Right lobe of liver (tissue), 6 donors: ENCODE results near the gene BEND4. TPM values are rescaled to one million over a fixed set of nuclear protein-coding genes. Genes with fewer than 3 reads are reported as not detected.
A peak's percentile ranks its signal among the peaks of the same experiment; 100 is the strongest.
"Not testable (repeated sequence)": the region's sequence is repeated elsewhere in the genome, so short reads cannot be mapped to it uniquely, and the experiment has no call there.

Experiments used
- ATAC-seq, 4 donors: fragments of 200-7000 bp; cut with Tn5 transposase; one replicate each; pipeline ENCODE4 v1.9.1; 2020; ENCODE audit warnings: mild to moderate bottlenecking in 4 of 4, moderate library complexity in 4 of 4
- DNase-seq, 3 donors: peaks; one replicate each; pipeline ENCODE4 v3.0.0-alpha.2; 2020
- H3K27ac ChIP-seq, 3 donors: fragments of 200-600 bp; one replicate each; pipeline ENCODE4 v1.8.0; 2022
- H3K27me3 ChIP-seq, 2 donors: fragments of 200-600 bp; one replicate each; pipeline ENCODE4 v1.8.0; 2022
- H3K36me3 ChIP-seq, 4 donors: fragments of 200-600 bp; sonication (generic) in 1 of 4; one replicate each; pipeline versions ENCODE4 v1.5.1 to v1.8.0; 2017 to 2022; ENCODE audit warnings: control low read depth in 1 of 4
- H3K4me1 ChIP-seq, 4 donors: fragments of 200-600 bp; sonication (generic) in 1 of 4; one replicate each; pipeline versions ENCODE4 v1.5.1 to v1.8.0; 2017 to 2022; ENCODE audit warnings: control low read depth in 1 of 4
- H3K4me3 ChIP-seq, 3 donors: fragments of 200-600 bp; one replicate each; pipeline ENCODE4 v1.8.0; 2022
- H3K9me3 ChIP-seq, 4 donors: fragments of 200-600 bp; sonication (generic) in 1 of 4; one replicate each; pipeline versions ENCODE4 v1.5.1 to v1.8.0; 2017 to 2022; ENCODE audit warnings: control low read depth in 1 of 4
- POLR2A ChIP-seq: fragments of 450-650 bp; IDR thresholded peaks from one replicate; pipeline ENCODE4 v1.6.1; 2017; ENCODE audit warnings: antibody characterized with exemption, mild to moderate bottlenecking
- WGBS: methylation state at CpG from one replicate; pipeline ENCODE4 v1.1.6; 2018; ENCODE audit warnings: low coverage, low lambda C conversion rate; ENCODE audit not compliant: insufficient coverage; ENCODE audit errors: missing lambda C conversion rate; 5-methylcytosine and 5-hydroxymethylcytosine counted together
- intact Hi-C, 2 donors: fragments of 100-400 bp; cut with DNase I; formaldehyde crosslinking; loops; one replicate each; pipeline versions ENCODE4 v1.11.2 to v1.14.1; 2022
- total RNA-seq, 6 experiments: library from RNA; depleted of rRNA in 2 of 6; stranded (reverse); fragments of >200 nt in 2 of 6; fragmentation: NEBNext Ultra II Directional in 3 of 6; extraction: Animal tissue kit (Norgen Biotek cat#: 25700) in 3 of 6; gene quantifications; one replicate each; pipeline versions ENCODE4 v1.1.0 to v1.2.4, GENCODE V29; 2016 to 2023
- TF ChIP-seq, protein P1 (sequence below), 4 donors: fragments of 200-600 bp in 3 of 4; fragments of 450-650 bp in 1 of 4; IDR thresholded peaks; one replicate each; pipeline versions ENCODE4 v1.5.1 to v1.8.0; 2016 to 2022; ENCODE audit warnings: antibody characterized with exemption in 4 of 4, mild to moderate bottlenecking in 2 of 4
- donor health status: DM: no; HTN: yes; CAD: no.
- donor health status: DM: no; HTN: no; CAD: no.
- donor health status: DM: no; HTN: no; CAD: no.
- donor health status: DM: no; HTN: yes; CAD: no.
- donor health status: DM: no; HTN: yes; CAD: no.

Gene BEND4
- total RNA-seq, 6 experiments from 2014 or later = 0.04 to 0.31 (median 0.13) TPM

DNA sequence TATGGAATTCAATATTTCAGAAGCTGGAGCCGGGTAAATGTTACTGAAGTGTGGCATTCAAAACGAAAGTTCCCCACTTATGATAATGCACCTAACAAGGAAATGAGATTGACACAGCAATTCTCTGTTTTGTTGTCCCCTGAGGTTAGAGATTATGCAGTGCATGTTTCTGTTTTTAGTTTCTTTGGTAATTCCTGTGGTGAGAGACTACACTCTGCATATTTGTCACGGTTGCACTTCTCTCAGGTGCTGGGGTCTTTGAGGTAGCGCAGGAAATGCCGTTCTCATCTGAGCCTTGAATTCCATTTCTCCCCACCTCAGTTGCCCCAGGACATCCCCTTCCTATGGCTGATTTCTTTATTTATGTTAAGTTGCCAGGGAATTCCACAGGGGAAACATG, 15.3 kb upstream of the BEND4 start:
- no peak for TF ChIP-seq POLR2A
- TF ChIP-seq, protein P1, sequence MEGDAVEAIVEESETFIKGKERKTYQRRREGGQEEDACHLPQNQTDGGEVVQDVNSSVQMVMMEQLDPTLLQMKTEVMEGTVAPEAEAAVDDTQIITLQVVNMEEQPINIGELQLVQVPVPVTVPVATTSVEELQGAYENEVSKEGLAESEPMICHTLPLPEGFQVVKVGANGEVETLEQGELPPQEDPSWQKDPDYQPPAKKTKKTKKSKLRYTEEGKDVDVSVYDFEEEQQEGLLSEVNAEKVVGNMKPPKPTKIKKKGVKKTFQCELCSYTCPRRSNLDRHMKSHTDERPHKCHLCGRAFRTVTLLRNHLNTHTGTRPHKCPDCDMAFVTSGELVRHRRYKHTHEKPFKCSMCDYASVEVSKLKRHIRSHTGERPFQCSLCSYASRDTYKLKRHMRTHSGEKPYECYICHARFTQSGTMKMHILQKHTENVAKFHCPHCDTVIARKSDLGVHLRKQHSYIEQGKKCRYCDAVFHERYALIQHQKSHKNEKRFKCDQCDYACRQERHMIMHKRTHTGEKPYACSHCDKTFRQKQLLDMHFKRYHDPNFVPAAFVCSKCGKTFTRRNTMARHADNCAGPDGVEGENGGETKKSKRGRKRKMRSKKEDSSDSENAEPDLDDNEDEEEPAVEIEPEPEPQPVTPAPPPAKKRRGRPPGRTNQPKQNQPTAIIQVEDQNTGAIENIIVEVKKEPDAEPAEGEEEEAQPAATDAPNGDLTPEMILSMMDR (IDR thresholded peaks at IDR 0.05) = no peak

DNA sequence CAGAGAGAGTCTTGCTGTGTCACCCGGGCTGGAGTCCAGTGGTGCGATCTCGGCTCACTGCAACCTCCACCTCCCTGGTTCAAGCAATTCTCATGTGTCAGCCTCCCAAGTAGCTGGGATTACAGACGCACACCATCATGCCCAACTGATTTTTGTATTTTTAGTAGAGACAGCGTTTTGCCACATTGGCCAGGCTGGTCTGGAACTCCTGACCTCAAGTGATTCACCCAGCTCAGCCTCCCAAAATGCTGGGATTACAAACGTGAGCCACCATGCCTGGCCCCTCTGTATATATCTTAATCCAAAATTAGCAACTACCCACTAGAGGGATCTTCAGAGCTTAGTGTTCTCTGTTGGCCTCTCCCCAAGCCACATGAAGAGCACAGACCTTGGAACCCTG, 13.7 kb upstream of the BEND4 start:
- H3K4me3 ChIP-seq, H3K27me3 ChIP-seq, H3K27ac ChIP-seq, H3K4me1 ChIP-seq, DNase-seq, intact Hi-C loops, H3K36me3 ChIP-seq, H3K9me3 ChIP-seq, ATAC-seq: not testable (repeated sequence)
- WGBS = 77% methylated on average over 6 of the region's 6 CpGs

More for the DNA sequence above, 15.3 kb upstream of the BEND4 start:
- intact Hi-C loops = no loop called here
- H3K27ac ChIP-seq = no peak overlapping the region
- no peaks in the 10 kb centered on the region for H3K4me1 ChIP-seq
- no peaks in the 10 kb centered on the region for H3K9me3 ChIP-seq
- no peak overlapping the region for H3K4me3 ChIP-seq
- no peaks in the 10 kb centered on the region for H3K27me3 ChIP-seq
- no peaks in the 10 kb centered on the region for H3K36me3 ChIP-seq
- WGBS = 62% methylated on average over 4 of the region's 5 CpGs
- ATAC-seq (no peak), DNase-seq (no peak)

- DNase-seq = no peak
- TF ChIP-seq POLR2A = no peak
- TF ChIP-seq, protein P1 (IDR thresholded peaks at IDR 0.05) = no peak
- Histone ChIP-seq H3K4me3 (no peak overlapping the region), H3K4me1 (no peaks in the 10 kb centered on the region), H3K27me3 (no peaks in the 10 kb centered on the region), H3K27ac (no peak overlapping the region), H3K9me3 (no peaks in the 10 kb centered on the region), H3K36me3 (no peaks in the 10 kb centered on the region)
- intact Hi-C loops = no loop called here
- WGBS = 54% methylated on average over 8 of the region's 8 CpGs
- ATAC-seq = no peak
Measured at GRCh38 chr4:42159271-42160001, 7.0 kb upstream of the BEND4 start.

- Histone ChIP-seq H3K27ac (no peak overlapping the region), H3K4me3 (peak overlapping the region; percentile 35 to 47 (median 38)), H3K27me3 (peaks cover 0 to 11% of the 10 kb centered on the region in 2 donors), H3K36me3 (no peaks in the 10 kb centered on the region), H3K4me1 (peaks cover 0 to 3% (median 0%) of the 10 kb centered on the region in 4 donors), H3K9me3 (no peaks in the 10 kb centered on the region)
- under 1% methylated on average over 32 of the region's 122 CpGs for WGBS
- DNase-seq (peak in 1 of 3 donors; percentile 22), ATAC-seq (peak in 2 of 4 donors; percentile 16 to 21)
- intact Hi-C loops = no loop called here
- TF ChIP-seq, protein P1 (IDR thresholded peaks at IDR 0.05) = no peak
- no peak for TF ChIP-seq POLR2A
Measured at GRCh38 chr4:42151568-42152506, 618 bp downstream of the BEND4 start.
